Measurements from ENCODE around the gene SERP1.

The SERP1 gene

GRCh38 chr3:150543531-150543930, 2.8 kb downstream of the SERP1 start:
- no peak for DNase-seq (ENCODE audit: extremely low spot score)
- POLR2A ChIA-PET = no interaction called here
- no peak for TF ChIP-seq LEF1 (IDR thresholded peaks at IDR 0.05; ENCODE audit: borderline replicate concordance)
- TF ChIP-seq ZNF384 (IDR thresholded peaks at IDR 0.05) = 0 out of 2 replicates have a peak, but pooled peaks have one; percentile 24
- CTCF ChIA-PET = interaction anchor here (0.8 kb wide), 1 partner anchor 59 kb away, joined by 3 read pairs; no protein-coding TSS in a partner anchor

GRCh38 chr3:150543128-150543527, 3.2 kb downstream of the SERP1 start:
- DNase-seq (ENCODE audit: extremely low spot score) = no peak
- ChIA-PET CTCF (no interaction called here), POLR2A (no interaction called here)
- no peak for TF ChIP-seq ZNF384 (IDR thresholded peaks at IDR 0.05)

GRCh38 chr3:150540991-150541390, 5.3 kb downstream of the SERP1 start:
- TF ChIP-seq FOXM1 (IDR thresholded peaks at IDR 0.05; ENCODE audit: borderline replicate concordance) (no peak), CTBP1 (IDR thresholded peaks at IDR 0.05; ENCODE audit: borderline replicate concordance) (no peak), LEF1 (IDR thresholded peaks at IDR 0.05; ENCODE audit: borderline replicate concordance) (no peak), FOXK2 (IDR thresholded peaks at IDR 0.05) (no peak), ELF4 (IDR thresholded peaks at IDR 0.05) (no peak), ZNF384 (IDR thresholded peaks at IDR 0.05) (no peak), L3MBTL2 (conservative IDR thresholded peaks at IDR 0.05) (no peak), SP1 (IDR thresholded peaks at IDR 0.05) (no peak), NFRKB (IDR thresholded peaks at IDR 0.05) (no peak), TARDBP (IDR thresholded peaks at IDR 0.05) (no peak), SUZ12 (IDR thresholded peaks at IDR 0.05) (no peak), FOXA1 (IDR thresholded peaks at IDR 0.05) (no peak), PKNOX1 (IDR thresholded peaks at IDR 0.05) (no peak), BHLHE40 (IDR thresholded peaks at IDR 0.05; ENCODE audit: borderline replicate concordance) (no peak), HDGF (IDR thresholded peaks at IDR 0.05; ENCODE audit: borderline replicate concordance) (no peak), ARNT (IDR thresholded peaks at IDR 0.05) (no peak)
- CTCF ChIA-PET = interaction anchor here (0.6 kb wide), 1 partner anchor 116 kb away, joined by 3 read pairs; no protein-coding TSS in a partner anchor
- POLR2A ChIA-PET = no interaction called here
- DNase-seq (ENCODE audit: extremely low spot score) = no peak

- CTCF ChIA-PET = no interaction called here
- POLR2A ChIA-PET = no interaction called here
- TF ChIP-seq ZNF384 (IDR thresholded peaks at IDR 0.05) (no peak), PKNOX1 (IDR thresholded peaks at IDR 0.05) (no peak)
- DNase-seq (ENCODE audit: extremely low spot score) = no peak
Measured at GRCh38 chr3:150540297-150540696, 6.0 kb downstream of the SERP1 start.

GRCh38 chr3:150538324-150539208, 7.7 kb downstream of the SERP1 start:
- POLR2A ChIA-PET = no interaction called here
- TF ChIP-seq SUZ12 (IDR thresholded peaks at IDR 0.05) (no peak), PKNOX1 (IDR thresholded peaks at IDR 0.05) (no peak), HDGF (IDR thresholded peaks at IDR 0.05; ENCODE audit: borderline replicate concordance) (no peak), TARDBP (IDR thresholded peaks at IDR 0.05) (no peak), FOXA1 (IDR thresholded peaks at IDR 0.05) (no peak), NFRKB (IDR thresholded peaks at IDR 0.05) (no peak), SP1 (IDR thresholded peaks at IDR 0.05) (no peak), L3MBTL2 (conservative IDR thresholded peaks at IDR 0.05) (no peak), FOXM1 (IDR thresholded peaks at IDR 0.05; ENCODE audit: borderline replicate concordance) (no peak), FOXK2 (IDR thresholded peaks at IDR 0.05) (no peak), LEF1 (IDR thresholded peaks at IDR 0.05; ENCODE audit: borderline replicate concordance) (no peak), BHLHE40 (IDR thresholded peaks at IDR 0.05; ENCODE audit: borderline replicate concordance) (no peak), ARNT (IDR thresholded peaks at IDR 0.05) (no peak), ZNF384 (IDR thresholded peaks at IDR 0.05) (no peak)
- DNase-seq (ENCODE audit: extremely low spot score) = no peak
- CTCF ChIA-PET = interaction anchor here (0.6 to 1.4 kb wide), 3 partner anchors 10 to 612 kb away, joined by 3 to 4 read pairs (median 3); no protein-coding TSS in a partner anchor

GRCh38 chr3:150535204-150535603, 11.1 kb downstream of the SERP1 start:
- ChIA-PET CTCF (no interaction called here), POLR2A (no interaction called here)

More at GRCh38 chr3:150535204-150535603, 11.1 kb downstream of the SERP1 start:
- DNase-seq (ENCODE audit: extremely low spot score) = no peak
- TF ChIP-seq L3MBTL2 (conservative IDR thresholded peaks at IDR 0.05) = no peak
- TF ChIP-seq CTBP1 (IDR thresholded peaks at IDR 0.05; ENCODE audit: borderline replicate concordance) = no peak
- TF ChIP-seq PKNOX1 (IDR thresholded peaks at IDR 0.05) = no peak
- TF ChIP-seq TARDBP (IDR thresholded peaks at IDR 0.05) = no peak
- TF ChIP-seq FOXM1 (IDR thresholded peaks at IDR 0.05; ENCODE audit: borderline replicate concordance) = no peak
- no peak for TF ChIP-seq SP1 (IDR thresholded peaks at IDR 0.05)
- no peak for TF ChIP-seq ELF4 (IDR thresholded peaks at IDR 0.05)
- no peak for TF ChIP-seq ARNT (IDR thresholded peaks at IDR 0.05)
- no peak for TF ChIP-seq LEF1 (IDR thresholded peaks at IDR 0.05; ENCODE audit: borderline replicate concordance)
- no peak for TF ChIP-seq FOXA1 (IDR thresholded peaks at IDR 0.05)
- no peak for TF ChIP-seq FOXK2 (IDR thresholded peaks at IDR 0.05)
